Chondrocyte (in vitro differentiated cells): Measurements from ENCODE around the gene LURAP1L. TPM values are rescaled to one million over a fixed set of nuclear protein-coding genes. Genes with fewer than 3 reads are reported as not detected.
A peak's percentile ranks its signal among the peaks of the same experiment; 100 is the strongest.

ENCODE experiments used
- DNase-seq: peaks from one replicate; pipeline ENCODE4 v3.0.0; 2021; ENCODE audit warnings: mixed read lengths, low spot score
- H3K27ac Mint-ChIP-seq: one replicate; pipeline ENCODE4 v1.8.0; 2021; ENCODE audit warnings: mild to moderate bottlenecking, moderate library complexity, mixed read lengths; ENCODE audit not compliant: unreplicated experiment
- H3K27me3 Mint-ChIP-seq: 2 replicates; pipeline ENCODE4 v1.8.0; 2021; ENCODE audit warnings: low read depth, mixed read lengths
- H3K36me3 Mint-ChIP-seq: 2 replicates; pipeline ENCODE4 v1.8.0; 2021; ENCODE audit warnings: low read depth, mixed read lengths
- H3K4me1 Mint-ChIP-seq: 2 replicates; pipeline ENCODE4 v1.8.0; 2021; ENCODE audit warnings: low read depth, mild to moderate bottlenecking, mixed read lengths
- H3K4me3 Mint-ChIP-seq: one replicate; pipeline ENCODE4 v1.8.0; 2021; ENCODE audit warnings: mild to moderate bottlenecking, moderate library complexity, mixed read lengths; ENCODE audit not compliant: unreplicated experiment
- H3K9me3 Mint-ChIP-seq: 2 replicates; pipeline ENCODE4 v1.8.0; 2021; ENCODE audit warnings: low read depth, mixed read lengths
- CTCF ChIP-seq: fragments of 200-600 bp; sonication (generic); IDR thresholded peaks from 2 replicates; pipeline ENCODE4 v1.5.0; 2021; ENCODE audit warnings: antibody characterized with exemption, mild to moderate bottlenecking, moderate library complexity
- total RNA-seq: library from RNA; stranded (reverse); gene quantifications from 3 replicates; pipeline ENCODE4 v1.2.1, GENCODE V29; 2021

LURAP1L gene
- total RNA-seq, 1 donor from 2014 or later: 67.4 TPM

GRCh38 chr9:12854221-12854620 is 79.4 kb downstream of the LURAP1L start:
- Mint-ChIP-seq H3K4me1 (peaks cover 30% of the 10 kb centered on the region), H3K27me3 (no peaks in the 10 kb centered on the region), H3K4me3 (no peak overlapping the region), H3K27ac (no peak overlapping the region), H3K36me3 (no peaks in the 10 kb centered on the region), H3K9me3 (no peaks in the 10 kb centered on the region)
- DNase-seq: no peak
- TF ChIP-seq CTCF: no peak

- Mint-ChIP-seq H3K27ac (no peak overlapping the region), H3K36me3 (no peaks in the 10 kb centered on the region), H3K4me1 (peaks cover 31% of the 10 kb centered on the region), H3K9me3 (no peaks in the 10 kb centered on the region), H3K27me3 (no peaks in the 10 kb centered on the region), H3K4me3 (no peak overlapping the region)
- TF ChIP-seq CTCF: no peak
- DNase-seq: no peak
Measured at GRCh38 chr9:12855066-12855465, 80.2 kb downstream of the LURAP1L start.

- peak overlapping the region; percentile 42 for H3K27ac Mint-ChIP-seq
- no peak for TF ChIP-seq CTCF
- H3K9me3 Mint-ChIP-seq: no peaks in the 10 kb centered on the region
- no peaks in the 10 kb centered on the region for H3K36me3 Mint-ChIP-seq
- no peaks in the 10 kb centered on the region for H3K27me3 Mint-ChIP-seq
- H3K4me3 Mint-ChIP-seq: no peak overlapping the region
- H3K4me1 Mint-ChIP-seq: peaks cover 20% of the 10 kb centered on the region
- no peak for DNase-seq
Measured at GRCh38 chr9:12856603-12857002, 81.8 kb downstream of the LURAP1L start.

- Mint-ChIP-seq H3K27me3 (no peaks in the 10 kb centered on the region), H3K27ac (peak overlapping the region; percentile 75), H3K36me3 (no peaks in the 10 kb centered on the region), H3K4me1 (peaks cover 31% of the 10 kb centered on the region), H3K9me3 (no peaks in the 10 kb centered on the region), H3K4me3 (peak overlapping the region; percentile 14)
- no peak for TF ChIP-seq CTCF
- no peak for DNase-seq
Measured at GRCh38 chr9:12859704-12860251, 85.0 kb downstream of the LURAP1L start.

- no peak for TF ChIP-seq CTCF
- Mint-ChIP-seq H3K27me3 (no peaks in the 10 kb centered on the region), H3K27ac (no peak overlapping the region), H3K4me1 (peaks cover 31% of the 10 kb centered on the region), H3K9me3 (peaks cover 2% of the 10 kb centered on the region), H3K36me3 (no peaks in the 10 kb centered on the region), H3K4me3 (no peak overlapping the region)
- no peak for DNase-seq
Measured at GRCh38 chr9:12860998-12861397, 86.2 kb downstream of the LURAP1L start.
